ENCODE data around the gene TMEM138.
"Not testable (repeated sequence)": the region's sequence is repeated elsewhere in the genome, so short reads cannot be mapped to it uniquely, and the experiment has no call there.

TMEM138 gene

GRCh38 chr11:61362542-61362875 lies 335 bp downstream of the TMEM138 start:
- in situ Hi-C loops (cut with MboI; ENCODE audit: low sequenced_read_pairs), result no loop called here

GRCh38 chr11:61364012-61364675 lies 2.0 kb downstream of the TMEM138 start:
- in situ Hi-C loops (cut with MboI; ENCODE audit: low sequenced_read_pairs), result no loop called here

- in situ Hi-C loops (cut with MboI; ENCODE audit: low sequenced_read_pairs), result no loop called here
Observed at GRCh38 chr11:61367406-61367805, 5.2 kb downstream of the TMEM138 start.

GRCh38 chr11:61368646-61369045 lies 6.5 kb downstream of the TMEM138 start:
- in situ Hi-C loops (cut with MboI; ENCODE audit: low sequenced_read_pairs), result no loop called here

- in situ Hi-C loops (cut with MboI; ENCODE audit: low sequenced_read_pairs), result no loop called here
Observed at GRCh38 chr11:61369372-61370348, 7.5 kb downstream of the TMEM138 start.

GRCh38 chr11:61370349-61371005 lies 8.3 kb downstream of the TMEM138 start:
- in situ Hi-C loops (cut with MboI; ENCODE audit: low sequenced_read_pairs), result no loop called here

- in situ Hi-C loops (cut with MboI; ENCODE audit: low sequenced_read_pairs), result no loop called here
Observed at GRCh38 chr11:61372659-61373420, 10.7 kb downstream of the TMEM138 start.

GRCh38 chr11:61375761-61376108 lies 13.6 kb downstream of the TMEM138 start:
- in situ Hi-C loops (cut with MboI; ENCODE audit: low sequenced_read_pairs), result no loop called here

GRCh38 chr11:61377461-61378160 lies 15.4 kb downstream of the TMEM138 start:
- in situ Hi-C loops (cut with MboI; ENCODE audit: low sequenced_read_pairs), result no loop called here

GRCh38 chr11:61378713-61379313 lies 16.6 kb downstream of the TMEM138 start:
- in situ Hi-C loops (cut with MboI; ENCODE audit: low sequenced_read_pairs), result no loop called here

GRCh38 chr11:61380884-61381283 lies 18.7 kb downstream of the TMEM138 start:
- in situ Hi-C loops (cut with MboI; ENCODE audit: low sequenced_read_pairs), result no loop called here

- in situ Hi-C loops (cut with MboI; ENCODE audit: low sequenced_read_pairs), result not testable (repeated sequence)
Observed at GRCh38 chr11:61383859-61384258, 21.7 kb downstream of the TMEM138 start.

- in situ Hi-C loops (cut with MboI; ENCODE audit: low sequenced_read_pairs), result no loop called here
Observed at GRCh38 chr11:61384271-61385242, 22.4 kb downstream of the TMEM138 start.

GRCh38 chr11:61390161-61390560 lies 28.0 kb downstream of the TMEM138 start:
- in situ Hi-C loops (cut with MboI; ENCODE audit: low sequenced_read_pairs), result no loop called here

GRCh38 chr11:61392981-61393595 lies 30.9 kb downstream of the TMEM138 start:
- in situ Hi-C loops (cut with MboI; ENCODE audit: low sequenced_read_pairs), result no loop called here

- in situ Hi-C loops (cut with MboI; ENCODE audit: low sequenced_read_pairs), result no loop called here
Observed at GRCh38 chr11:61401173-61401572, 39.0 kb downstream of the TMEM138 start.

- in situ Hi-C loops (cut with MboI; ENCODE audit: low sequenced_read_pairs), result no loop called here
Observed at GRCh38 chr11:61401573-61401972, 39.4 kb downstream of the TMEM138 start.

- in situ Hi-C loops (cut with MboI; ENCODE audit: low sequenced_read_pairs), result no loop called here
Observed at GRCh38 chr11:61403658-61404057, 41.5 kb downstream of the TMEM138 start.

Data from hTERT RPE-1 (cell line).